ENCODE data around the gene SASH1.

SASH1 gene

DNA sequence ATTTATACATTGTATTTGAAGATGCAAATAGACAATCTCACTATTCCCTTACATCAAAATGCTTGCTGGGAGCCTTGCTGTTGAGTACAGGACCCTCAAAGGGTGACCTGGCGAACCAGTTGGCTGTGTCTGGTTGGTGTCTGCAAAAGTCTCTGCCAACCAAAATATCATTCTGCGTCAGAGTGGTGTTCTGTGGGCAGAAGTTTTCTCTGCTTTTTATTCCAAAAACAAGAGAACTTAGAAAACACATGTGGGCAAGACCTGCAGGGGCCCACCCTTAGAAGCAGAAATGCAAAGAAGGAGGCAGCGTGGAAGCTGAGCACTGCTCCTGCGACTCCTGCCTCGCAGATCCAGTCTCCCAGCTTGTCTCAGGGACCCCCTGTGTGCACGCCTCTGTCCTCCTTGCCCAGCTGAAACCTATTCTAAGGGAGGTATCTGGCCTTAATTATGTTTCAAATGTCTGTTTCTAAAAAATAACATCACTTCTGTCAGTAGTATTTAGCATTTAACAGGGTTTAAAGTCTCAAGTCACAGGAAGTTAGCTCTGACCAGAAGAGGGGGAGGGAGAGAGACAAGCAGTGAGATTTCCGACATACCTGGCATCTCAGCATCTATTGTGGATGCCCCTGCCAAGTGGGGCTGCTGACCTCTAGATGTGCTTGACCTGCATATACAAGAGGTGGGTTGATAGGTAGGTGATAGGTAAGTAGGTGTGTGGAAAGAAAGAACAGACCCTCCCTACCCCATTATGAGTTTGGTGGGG lies 101.3 kb downstream of the SASH1 start:
- no peak for DNase-seq
- intact Hi-C loops (cut with DNase I) = no loop called here

DNA sequence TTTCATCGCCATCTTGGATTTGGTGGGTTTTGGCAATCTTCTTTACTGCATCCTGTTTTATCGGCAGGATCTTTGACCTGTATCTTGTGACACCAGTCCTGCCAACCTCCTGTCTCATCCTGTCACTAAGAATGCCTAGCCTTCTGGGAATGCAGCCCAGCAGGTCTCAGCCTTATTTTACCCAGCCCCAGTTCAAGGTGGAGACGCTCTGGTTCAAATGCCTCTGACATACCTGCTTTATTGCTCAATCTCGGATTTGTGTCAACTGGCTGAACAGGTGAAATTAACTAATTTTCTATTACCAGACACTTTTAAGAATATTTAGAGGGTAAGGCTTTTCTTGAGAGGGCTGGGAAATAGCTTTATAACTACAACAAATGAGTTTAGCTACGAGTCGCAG lies 102.5 kb downstream of the SASH1 start:
- no peak for DNase-seq
- intact Hi-C loops (cut with DNase I) = no loop called here

DNA sequence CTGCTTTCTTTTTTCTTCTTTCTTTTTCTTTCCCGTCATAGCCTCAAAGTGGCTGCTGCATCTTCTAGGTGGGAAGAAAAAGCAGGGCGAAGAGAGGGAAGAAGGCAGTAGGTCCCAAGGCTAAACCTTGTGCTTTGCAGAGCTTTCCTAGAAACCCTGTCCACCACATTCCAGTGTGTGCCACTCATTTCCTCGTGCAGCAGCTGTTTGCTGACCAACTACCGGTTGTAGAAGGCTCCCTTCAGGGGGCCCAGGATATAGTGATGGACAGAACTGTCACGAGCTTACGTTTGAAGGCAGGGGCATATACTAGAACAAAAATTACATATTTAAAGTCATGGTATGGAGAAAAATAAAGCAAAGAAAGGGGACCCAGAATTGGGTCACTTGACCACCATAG lies 103.0 kb downstream of the SASH1 start:
- no peak for DNase-seq
- intact Hi-C loops (cut with DNase I) = no loop called here

DNA sequence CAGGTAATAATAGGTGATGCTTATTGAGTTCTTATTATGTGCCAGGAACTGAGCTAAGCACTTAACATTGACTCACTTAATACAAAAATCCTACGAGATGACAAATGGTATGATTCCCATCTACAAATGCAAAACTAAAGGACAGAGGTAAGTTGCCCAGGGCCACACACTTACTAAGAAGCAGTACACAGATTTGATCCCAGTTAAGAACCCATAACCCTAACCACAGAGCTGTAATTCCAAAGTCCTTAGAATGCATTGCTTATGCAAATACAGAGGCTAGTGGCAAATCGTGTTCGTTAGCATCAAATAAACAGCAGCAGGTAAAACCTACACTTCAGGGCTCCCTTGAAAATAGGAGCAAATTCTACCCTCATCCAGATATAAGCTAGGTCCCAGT lies 104.0 kb downstream of the SASH1 start:
- intact Hi-C loops (cut with DNase I) = no loop called here
- no peak for DNase-seq

DNA sequence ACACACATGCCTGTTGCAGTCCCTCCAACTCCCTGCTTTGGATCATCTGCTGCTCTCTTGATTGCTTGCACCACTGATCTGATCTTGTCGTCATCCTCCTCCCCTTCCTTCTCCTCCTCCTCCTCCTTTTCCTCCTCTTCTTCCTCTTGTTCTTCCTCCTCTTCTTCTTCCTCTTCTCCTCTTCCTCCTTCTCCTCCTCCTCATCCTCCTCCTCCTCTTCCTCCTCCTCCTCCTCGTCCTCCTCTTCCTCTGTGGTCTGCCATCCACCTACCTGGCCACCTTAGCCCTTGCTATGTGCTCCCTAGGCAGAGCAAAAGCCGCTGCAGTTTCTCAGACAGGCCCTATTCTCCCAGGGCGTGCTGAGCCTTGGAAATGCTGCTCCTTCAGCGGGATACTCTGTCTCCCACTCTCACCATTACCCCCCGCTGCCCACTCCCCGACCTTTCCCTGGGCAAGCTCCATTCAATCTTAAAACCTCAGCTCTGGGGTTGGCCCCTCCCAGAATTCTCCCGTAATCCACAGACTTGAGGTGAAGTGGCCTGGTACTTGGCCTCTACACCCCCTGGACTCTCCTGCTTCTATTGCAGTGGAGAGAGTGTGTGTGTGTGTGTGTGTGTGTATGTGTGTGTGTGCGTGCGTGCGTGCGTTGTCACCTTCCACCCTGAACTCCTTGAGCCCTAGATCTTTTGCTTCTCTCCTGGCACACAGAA lies 105.0 kb downstream of the SASH1 start:
- DNase-seq = no peak
- intact Hi-C loops (cut with DNase I) = no loop called here

DNA sequence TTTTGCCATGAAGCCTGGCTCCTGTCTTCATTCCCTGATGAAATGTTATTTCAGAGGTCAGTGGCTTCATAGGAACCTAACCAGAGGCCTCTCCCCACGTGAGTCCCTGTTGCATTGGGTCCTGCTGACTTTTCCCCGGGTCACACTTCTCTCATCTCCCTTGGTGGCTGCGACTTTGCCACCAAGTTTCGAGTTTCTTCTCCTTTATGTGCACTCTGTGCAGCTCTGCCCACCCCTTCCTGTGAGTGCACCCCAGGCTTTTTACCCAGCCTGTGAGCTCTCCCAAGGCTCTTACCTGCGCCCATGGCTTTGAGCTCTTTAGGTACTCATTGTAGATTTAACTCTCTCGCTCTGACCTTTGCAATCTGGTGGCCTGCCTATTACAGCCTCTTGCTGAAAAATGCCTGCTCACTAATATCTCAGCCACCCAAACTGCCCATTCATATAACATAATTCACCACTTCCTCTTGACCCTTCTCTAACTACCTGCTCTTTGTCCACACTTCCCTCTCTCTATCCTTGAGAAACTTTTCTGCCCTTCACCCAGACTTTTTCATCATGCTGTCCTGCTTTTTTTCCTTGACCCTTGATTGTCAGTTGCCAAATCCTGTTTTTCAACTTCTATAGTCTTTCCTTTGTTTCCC lies 105.9 kb downstream of the SASH1 start:
- DNase-seq = no peak
- intact Hi-C loops (cut with DNase I) = no loop called here

DNA sequence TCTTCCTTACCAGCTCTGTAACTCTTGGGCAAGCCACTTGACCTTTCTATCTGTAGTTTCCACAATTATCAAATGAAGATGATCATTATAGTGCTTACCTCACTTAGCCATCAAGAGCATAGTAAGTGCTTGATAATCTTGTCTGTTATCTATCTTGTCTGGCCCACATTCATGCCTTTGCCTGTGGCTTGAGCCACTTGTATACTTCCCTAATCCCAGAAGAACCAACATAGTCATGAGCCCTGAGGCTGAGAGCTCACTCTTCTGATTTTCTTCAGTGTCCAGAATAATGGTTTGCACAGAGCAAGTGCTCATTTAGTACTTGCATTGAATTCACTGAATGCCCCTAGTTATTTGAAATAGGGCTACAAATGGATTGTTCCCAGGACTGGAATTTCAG lies 108.2 kb downstream of the SASH1 start:
- no peak for DNase-seq
- intact Hi-C loops (cut with DNase I) = no loop called here

DNA sequence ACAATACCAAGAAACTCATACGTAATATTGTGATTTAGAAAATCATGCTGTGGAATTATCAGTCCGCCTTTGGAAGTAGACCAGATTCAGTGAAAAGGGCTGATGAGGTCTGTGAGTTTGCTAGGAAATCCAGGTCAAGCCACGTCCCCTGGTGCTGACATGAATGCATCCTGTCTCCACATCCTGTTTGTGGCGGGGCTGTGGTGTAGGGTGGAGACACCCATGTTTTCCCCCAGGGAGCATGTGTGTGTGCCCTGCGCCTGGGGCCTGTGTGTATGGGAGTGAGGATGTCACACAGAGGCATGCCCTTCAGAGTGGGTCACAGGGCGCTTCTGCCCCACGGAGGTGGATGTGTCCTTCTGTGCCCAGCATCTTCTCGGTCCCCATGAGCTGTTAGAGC lies 109.1 kb downstream of the SASH1 start:
- intact Hi-C loops (cut with DNase I) = no loop called here
- DNase-seq = no peak

DNA sequence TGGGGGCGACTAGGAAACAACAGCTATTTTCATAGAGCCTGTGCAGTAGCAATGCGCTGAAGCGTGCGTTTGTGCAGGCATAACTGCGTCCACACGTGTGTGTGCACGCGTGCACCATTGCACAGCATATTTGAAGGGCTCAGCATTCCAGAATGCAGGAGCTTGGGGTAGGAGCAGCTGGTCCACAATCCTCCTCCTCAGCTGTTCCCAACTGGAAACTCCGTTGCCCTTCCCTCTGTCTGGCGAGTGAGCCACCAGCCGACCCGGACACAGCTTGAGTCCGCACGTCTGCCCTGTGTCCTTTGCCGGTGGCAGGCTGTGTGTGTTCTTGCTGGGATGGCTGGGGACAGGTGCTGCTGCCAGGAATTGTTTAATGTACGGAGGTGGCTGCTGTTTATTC lies 110.2 kb downstream of the SASH1 start:
- no peak for DNase-seq
- intact Hi-C loops (cut with DNase I) = no loop called here

DNA sequence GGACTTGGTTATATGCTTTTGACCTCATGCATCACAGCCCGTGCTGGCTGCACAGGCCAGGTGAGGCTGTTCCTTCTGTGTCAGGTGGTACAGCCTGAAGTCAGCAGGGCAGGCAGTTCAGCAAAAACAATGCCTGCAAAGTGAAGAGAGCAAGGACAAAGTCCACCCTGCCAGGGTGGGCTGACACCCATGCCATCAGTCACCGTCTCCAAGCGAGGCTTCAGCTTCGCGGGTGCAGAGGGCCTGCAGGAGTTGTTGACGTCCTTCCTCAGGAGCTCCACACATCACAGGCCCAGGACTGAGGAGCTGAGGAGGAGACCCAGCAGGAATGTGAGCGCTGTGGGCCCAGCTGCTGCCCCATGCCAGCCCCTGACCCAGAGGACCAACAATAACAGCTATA lies 111.3 kb downstream of the SASH1 start:
- intact Hi-C loops (cut with DNase I) = no loop called here
- no peak for DNase-seq

DNA sequence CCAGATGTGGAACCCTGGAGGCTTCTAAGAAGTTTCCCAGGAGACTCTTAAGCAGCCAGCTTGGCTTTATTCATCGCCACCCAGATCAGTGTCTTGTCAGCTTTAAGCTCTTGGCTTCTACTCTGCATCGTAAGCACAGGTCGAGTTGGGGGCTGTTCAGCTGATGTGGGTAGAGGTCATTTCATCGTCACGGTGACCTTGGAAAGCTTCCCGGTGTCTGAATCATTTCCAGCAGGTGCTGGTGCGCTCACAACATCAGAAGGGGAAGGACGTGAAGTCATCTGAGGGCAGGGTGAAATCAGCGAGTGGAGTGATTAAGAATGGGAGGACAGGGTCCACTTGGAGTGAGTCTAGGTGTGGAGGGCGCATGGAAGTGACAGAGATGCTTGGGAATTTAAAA lies 112.6 kb downstream of the SASH1 start:
- intact Hi-C loops (cut with DNase I) = no loop called here
- DNase-seq = no peak

DNA sequence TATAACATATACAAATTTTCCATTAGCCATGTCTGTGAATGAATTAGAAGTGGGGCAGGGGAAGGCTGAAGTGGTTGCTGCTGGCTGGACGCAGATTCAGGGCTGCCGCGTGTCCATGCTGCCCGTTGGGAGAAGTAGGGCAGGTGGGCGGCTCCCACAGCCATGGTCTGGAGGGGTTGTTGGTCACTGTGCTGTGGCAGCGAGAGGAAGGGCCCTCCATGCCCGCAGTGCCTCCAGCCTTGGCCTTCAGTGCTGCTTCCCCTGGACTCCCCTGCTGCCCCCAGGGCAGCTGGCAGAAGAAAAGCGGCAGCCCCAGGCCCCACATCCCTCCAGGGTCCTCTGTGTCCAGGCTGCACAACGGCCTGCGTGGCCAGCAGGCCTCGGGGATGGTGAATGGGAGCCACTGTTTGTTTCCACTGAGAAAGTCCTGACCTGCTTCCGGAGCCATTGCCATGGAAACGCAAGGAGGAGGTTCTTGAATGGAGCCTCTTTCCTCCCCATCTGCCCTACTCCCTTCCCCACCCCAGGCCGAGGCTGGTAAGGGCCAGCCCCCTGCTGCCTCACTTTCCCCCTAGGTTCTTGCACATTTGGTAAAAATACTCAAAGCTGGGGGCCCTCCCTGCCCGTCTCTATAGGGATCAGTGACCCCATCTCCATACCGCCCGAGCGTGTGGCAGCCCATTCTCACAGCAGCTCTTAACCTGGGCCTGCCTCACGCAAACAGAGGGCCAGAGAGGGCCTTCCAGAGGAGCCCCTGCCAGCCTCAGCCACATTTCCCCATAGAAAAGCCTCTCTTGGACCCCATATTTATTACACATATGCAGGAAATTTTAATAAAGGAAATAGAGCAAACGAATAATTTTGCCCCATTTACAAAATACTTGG lies 113.3 kb downstream of the SASH1 start:
- DNase-seq = peak; percentile 54 to 91 (median 79)
- intact Hi-C loops (cut with DNase I) = no loop called here

DNA sequence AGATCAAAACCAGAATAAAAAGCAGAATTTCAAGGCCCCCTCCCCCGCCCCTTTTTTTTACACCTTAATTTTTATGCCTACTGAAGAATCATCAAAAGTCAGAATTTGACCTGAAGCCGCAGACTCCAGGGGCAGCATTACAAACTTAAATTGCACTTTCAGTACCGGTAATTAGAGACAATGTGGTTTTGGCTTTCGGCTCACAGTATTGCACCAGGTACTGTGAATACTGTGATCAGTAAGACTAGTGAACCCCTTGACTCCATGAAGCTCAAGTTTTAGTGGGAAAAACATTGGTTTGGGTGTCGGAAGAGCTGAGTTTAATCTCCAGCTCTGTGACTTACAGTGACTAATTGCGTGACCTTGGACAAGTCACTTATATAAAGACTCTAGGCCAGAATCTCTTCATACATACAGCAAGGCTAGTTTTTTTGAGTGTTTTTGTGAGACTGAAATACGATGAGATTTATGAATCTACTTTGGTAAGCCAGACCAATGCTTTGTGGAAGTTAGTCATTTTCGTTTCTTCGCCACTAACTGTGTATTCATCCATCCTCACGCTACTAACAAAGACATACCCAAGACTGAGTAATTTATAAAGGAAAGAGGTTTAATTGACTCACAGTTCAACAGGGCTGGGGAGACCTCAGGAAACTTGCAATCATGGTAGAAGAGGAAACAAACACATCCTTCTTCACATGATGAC lies 114.7 kb downstream of the SASH1 start:
- DNase-seq = no peak
- intact Hi-C loops (cut with DNase I) = no loop called here

DNA sequence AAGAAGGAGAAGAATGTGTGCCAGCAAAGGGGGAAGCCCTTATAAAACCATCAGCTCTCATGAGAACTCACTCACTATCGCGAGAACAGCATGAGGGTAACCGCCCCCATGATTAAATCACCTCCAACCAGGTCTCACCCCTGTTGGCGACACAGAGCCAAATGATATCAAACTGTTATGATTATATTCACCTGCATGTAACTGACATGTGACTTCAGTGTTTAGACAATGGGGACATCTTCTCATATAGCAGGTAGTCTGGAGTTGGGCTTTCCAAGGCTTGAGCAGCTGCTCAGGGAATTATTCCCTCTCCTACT lies 115.2 kb downstream of the SASH1 start:
- intact Hi-C loops (cut with DNase I) = no loop called here
- no peak for DNase-seq

DNA sequence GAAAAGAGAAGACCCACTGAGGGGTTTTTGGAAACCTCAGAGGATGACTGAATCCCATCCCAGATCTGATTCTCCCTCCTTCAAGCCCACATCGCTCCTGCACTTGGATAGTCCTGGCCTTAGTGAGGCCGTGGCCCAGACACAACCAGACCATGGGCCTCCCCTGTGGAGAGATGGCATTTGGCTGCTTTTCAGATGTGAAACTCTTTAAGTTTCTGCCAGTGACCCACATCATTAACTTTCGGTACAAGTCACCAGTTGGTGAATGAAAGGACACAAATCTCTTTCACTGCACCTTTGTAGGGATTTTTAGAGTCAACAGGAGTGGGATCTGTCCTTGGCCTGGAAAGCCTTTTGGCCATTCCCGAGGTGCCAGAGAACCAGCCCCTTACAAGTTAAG lies 116.6 kb downstream of the SASH1 start:
- no peak for DNase-seq
- intact Hi-C loops (cut with DNase I) = no loop called here

DNA sequence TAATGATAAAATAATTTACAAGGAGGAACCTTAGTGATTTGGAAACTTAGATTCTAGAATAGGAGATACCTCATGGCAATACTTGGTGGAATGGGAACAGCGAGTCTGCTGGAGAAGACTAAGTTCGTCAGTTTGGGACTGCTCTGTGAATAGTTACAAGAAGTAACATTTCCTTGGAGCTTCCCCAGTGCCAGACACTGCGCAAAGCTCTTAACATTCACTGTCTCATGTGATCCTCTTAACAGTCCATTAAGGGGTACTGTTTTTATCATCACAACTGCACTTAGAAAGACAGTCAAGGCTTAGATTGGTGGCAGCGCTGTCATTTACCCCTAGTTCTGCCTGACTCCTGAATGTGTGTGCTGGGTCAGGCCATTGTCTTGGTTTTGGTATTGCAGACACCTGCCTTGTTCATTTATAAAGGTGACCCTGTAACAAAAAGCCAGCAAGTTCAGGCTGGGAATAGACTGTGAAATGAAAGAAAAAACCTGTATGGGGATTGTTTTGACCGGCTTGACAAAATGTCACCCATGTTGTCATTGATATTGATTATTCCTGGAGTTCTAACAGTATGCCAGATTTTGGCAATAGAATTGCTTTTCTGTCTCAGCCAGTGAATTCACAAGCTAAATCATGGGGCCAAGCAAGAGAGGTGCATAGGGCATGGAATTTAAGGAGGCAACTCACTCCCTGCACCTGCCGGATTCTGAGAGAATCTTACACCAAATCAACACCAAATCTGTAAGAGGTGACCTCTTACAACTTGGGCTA lies 118.4 kb downstream of the SASH1 start:
- no peak for DNase-seq
- intact Hi-C loops (cut with DNase I) = loop anchor here (5.0 kb wide), 2 partner anchors 114 to 284 kb away; no protein-coding TSS in a partner anchor

DNA sequence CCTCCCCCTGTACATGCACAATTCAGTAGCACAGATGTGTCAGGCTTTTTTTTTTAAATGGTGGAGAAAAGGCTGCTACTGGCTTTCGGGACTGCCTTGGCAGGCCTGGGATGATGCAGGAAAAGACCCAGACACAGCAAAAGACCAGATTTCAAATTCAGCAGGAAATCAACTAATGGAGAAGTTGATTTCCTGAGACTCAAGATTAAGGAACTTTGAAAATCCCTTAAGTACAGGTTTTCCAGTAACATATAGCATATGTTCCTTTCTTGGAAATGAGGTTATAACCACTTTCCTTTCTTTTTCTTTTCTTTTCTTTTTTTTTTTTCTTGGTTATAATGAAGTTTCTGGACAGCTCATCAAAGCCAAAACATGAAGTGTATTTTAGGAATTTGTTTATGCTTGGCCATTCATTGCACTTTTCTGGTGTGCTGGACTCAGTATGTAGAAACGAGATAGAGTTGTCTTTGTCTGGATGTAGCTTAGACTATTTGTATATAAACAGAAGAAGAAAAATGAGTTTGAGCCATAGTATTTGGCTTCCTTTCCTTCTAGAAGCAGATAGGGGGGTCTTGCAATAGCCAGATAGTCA lies 119.4 kb downstream of the SASH1 start:
- intact Hi-C loops (cut with DNase I) = loop anchor here (5.0 kb wide), 2 partner anchors 115 to 285 kb away; no protein-coding TSS in a partner anchor
- DNase-seq = no peak

DNA sequence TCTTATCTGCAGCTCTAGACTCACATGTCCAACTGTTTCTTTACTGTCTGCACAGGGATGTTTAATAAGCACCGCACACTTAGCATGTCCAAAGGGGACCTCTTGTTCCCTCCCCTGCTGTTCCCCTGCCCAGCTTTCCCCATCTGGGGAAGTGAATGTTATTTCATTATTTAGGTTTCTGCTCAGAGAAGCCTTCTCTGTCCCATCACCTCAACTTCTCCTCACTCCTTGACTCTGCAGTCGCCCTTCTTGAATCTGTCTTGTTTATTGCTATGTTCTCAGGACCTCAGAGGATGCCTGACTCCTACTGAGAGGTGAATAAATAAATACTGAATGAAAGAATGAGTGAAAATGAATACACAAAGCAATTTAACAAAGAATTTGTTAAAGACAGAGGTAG lies 121.0 kb downstream of the SASH1 start:
- DNase-seq = no peak
- intact Hi-C loops (cut with DNase I) = loop anchor here (5.0 kb wide), 2 partner anchors 116 to 286 kb away; no protein-coding TSS in a partner anchor

Data from head of caudate nucleus (tissue), 42 donors.